GM12865 (cell line): ENCODE data around the gene ZNF513.
A peak's percentile ranks its signal among the peaks of the same experiment; 100 is the strongest.

Source experiments
- DNase-seq: peaks from one replicate; pipeline ENCODE4 v3.0.0; 2010; ENCODE audit warnings: low read depth
- H3K4me3 ChIP-seq: 2 replicates; pipeline ENCODE4 v1.5.1; 2011; ENCODE audit warnings: mild to moderate bottlenecking, low read depth, low read length, control low read depth
- TF ChIP-seq, protein P1 (sequence below): IDR thresholded peaks from 2 replicates; pipeline ENCODE4 v1.5.1; 2011; ENCODE audit warnings: low read length, control low read depth, low read depth, inconsistent platforms; ENCODE audit not compliant: insufficient read depth; ENCODE audit errors: missing control alignments

Gene ZNF513

DNA sequence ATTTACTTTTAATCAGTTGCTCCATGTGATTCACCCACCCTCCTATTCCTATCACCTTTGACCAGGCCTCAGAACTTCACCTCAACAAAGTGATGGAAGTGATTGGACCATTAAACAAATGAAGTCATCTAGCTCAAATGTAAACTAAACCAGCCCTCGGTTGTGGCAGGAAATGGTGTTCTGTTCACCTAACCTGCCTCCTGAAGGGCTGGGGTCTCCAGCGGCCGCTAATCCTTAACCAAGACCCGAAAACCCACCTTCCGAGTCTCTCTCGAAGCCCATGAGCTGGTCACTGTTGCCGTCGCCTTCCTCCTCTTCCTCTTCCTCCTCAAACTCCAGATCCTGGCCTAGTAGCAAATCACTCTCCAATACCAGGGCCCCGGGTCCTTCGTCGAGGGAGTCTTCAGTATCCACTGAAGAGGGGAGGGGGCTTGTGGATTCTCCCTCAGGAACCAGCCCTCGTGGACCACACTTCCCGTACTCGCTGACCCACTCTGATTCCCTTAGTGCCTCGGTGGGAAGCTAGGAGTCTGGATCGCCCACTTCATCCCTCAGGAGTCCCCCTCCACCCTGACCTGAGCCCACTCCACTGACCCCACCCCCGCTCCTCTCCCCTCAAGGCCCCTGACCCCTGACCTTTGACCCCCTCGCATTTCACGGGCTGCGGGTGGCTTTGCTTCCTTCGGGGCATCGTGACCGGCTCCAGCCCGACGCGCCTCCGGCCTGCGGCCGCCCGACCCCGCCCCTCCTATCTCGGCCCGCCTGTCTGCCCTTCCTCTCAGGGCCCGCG is 503 bp downstream of the ZNF513 start:
- TF ChIP-seq, protein P1, sequence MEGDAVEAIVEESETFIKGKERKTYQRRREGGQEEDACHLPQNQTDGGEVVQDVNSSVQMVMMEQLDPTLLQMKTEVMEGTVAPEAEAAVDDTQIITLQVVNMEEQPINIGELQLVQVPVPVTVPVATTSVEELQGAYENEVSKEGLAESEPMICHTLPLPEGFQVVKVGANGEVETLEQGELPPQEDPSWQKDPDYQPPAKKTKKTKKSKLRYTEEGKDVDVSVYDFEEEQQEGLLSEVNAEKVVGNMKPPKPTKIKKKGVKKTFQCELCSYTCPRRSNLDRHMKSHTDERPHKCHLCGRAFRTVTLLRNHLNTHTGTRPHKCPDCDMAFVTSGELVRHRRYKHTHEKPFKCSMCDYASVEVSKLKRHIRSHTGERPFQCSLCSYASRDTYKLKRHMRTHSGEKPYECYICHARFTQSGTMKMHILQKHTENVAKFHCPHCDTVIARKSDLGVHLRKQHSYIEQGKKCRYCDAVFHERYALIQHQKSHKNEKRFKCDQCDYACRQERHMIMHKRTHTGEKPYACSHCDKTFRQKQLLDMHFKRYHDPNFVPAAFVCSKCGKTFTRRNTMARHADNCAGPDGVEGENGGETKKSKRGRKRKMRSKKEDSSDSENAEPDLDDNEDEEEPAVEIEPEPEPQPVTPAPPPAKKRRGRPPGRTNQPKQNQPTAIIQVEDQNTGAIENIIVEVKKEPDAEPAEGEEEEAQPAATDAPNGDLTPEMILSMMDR = no peak
- peak overlapping the region; percentile 56 for H3K4me3 ChIP-seq
- peak; percentile 35 for DNase-seq

DNA sequence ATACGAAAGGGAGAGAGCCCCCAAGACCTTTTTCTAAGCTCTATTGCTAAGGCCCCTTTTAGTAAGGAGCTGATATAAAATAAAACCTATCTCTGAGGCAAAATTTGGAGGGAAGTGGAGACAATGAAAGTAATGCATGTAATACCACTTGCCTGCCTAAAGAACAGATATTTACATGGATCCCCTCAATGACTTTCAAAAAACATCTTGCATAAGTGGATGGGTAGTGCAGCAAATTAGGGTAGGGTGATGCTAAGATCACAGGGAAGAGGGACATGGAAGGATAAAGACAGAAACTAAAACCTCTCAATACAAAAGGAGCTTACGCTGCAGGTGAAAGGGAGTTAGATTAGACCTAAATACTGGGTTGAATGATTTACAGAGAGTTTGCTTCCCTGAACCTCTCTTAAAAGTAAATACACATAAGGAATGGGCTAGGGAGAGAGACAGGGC is 1.1 kb downstream of the ZNF513 start:
- no peak for DNase-seq
- TF ChIP-seq, protein P1 = no peak
- peak overlapping the region; percentile 56 for H3K4me3 ChIP-seq

GRCh38 chr2:27378809-27379290 is 1.7 kb downstream of the ZNF513 start:
- H3K4me3 ChIP-seq = peak overlapping the region; percentile 56; the same call in 1 of the 2 replicates
- DNase-seq = no peak
- TF ChIP-seq, protein P1 = no peak

DNA sequence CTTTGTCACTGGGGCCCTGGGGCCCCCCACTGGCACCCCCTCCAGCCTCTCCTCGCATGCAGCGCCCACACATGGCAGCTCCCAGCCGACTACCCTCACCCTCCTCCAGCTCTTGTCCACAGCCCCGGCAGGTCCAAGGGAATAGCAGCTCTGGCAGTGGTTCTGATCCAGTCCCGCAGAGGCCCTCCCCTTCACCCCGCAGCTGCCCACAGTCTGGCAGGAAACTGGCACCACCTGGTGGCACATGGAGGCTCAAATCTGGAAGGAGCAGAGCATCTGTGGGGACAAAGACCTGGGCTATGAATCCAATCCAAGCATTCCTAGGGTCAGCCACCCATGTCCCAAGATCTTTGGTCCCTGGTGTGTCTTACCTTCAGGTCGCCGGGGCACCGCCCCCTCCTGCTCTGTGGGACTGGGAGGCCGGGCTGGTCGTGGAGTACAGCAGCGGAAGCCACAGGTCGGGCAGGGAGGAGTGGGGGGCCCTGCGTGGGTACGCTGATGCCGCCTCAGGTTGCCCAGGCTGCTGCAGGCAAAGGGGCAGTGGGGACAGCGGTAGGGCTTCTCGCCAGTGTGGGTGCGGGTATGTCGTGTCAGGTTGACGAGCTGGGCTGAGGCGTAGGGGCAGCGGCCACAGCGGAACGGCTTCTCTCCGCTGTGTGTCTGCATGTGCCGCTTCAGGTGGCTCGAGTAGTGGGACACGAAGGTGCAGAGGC is 2.3 kb downstream of the ZNF513 start:
- TF ChIP-seq, protein P1 = no peak
- no peak for DNase-seq
- H3K4me3 ChIP-seq = no peak overlapping the region

DNA sequence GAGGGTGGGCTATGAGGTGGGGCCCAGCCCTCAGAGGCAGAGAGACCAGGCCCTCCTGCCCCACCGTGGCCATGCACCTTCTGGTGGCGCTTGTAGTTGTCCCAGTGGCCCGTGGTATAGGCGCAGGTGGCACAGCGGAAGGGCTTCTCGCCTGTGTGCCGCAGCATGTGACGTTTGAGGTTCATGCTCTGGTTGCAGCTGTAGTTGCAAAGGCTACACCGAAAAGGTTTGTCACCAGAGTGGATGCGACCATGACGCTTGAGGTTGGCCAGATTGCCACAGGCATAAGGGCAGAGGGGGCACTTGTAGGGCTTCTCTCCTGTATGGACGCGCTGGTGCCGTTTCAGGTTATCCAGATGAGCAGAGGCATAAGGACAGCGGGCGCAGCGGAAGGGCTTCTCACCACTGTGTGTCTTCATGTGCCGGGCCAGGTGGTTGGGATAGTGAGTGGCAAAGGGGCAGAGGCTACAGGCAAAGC is 2.9 kb downstream of the ZNF513 start:
- H3K4me3 ChIP-seq = no peak overlapping the region
- DNase-seq = no peak
- TF ChIP-seq, protein P1 = no peak

DNA sequence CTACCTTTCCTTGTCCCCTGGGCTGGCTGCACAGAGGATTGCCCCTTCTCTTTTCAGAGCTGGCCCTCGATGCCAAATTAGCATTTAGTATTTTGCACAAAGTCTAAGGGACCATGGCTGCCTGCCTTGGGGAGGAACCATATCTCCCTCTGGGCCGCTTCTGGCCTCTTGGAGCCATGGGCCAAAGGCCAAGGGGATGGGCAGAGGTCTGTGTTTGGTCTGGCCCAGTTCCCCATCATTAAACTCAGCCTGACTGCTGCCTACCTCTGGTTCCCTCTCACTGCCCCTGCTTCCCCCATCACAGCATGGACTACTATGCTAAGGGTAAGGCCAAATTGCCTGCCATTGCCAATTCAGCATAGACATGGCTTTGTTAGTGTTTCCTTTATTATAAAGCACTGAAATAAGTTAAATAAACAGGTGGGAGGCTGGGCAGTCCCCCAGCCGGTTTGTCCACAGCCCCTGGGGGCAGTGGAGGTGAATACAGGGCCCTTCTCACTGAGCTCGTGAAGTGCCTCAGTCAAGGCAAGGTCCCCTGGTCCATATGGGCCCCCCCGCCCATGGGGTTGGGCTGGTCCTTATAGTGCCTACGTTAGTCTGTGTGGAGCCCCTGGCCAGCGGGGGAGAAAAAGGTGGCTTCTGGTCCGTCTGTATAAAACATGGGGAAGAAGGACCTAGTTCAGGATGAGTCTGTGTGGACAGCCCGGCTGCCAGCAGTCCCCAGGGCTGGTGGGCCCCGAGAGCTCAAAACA is 3.5 kb downstream of the ZNF513 start:
- TF ChIP-seq, protein P1 = no peak
- DNase-seq = no peak
- H3K4me3 ChIP-seq = no peak overlapping the region
